HepG2 (cell line): Measurements from ENCODE around the gene KISS1. TPM values are rescaled to one million over a fixed set of nuclear protein-coding genes. Genes with fewer than 3 reads are reported as not detected.
A peak's percentile ranks its signal among the peaks of the same experiment; 100 is the strongest.

ENCODE experiments used
- HIVEP1 ChIP-seq: sonication (generic); formaldehyde crosslinking; IDR thresholded peaks from 2 replicates; pipeline ENCODE4 v1.4.0; 2020; ENCODE audit warnings: mild to moderate bottlenecking, missing genetic modification reagents
- HNRNPK ChIP-seq: fragments of 200-400 bp; formaldehyde crosslinking; IDR thresholded peaks from 2 replicates; pipeline ENCODE4 v1.6.1; 2018; ENCODE audit warnings: low read length, low read depth, moderate library complexity, mild to moderate bottlenecking; ENCODE audit not compliant: poor library complexity, severe bottlenecking
- JUND ChIP-seq: sonication (generic); formaldehyde crosslinking; IDR thresholded peaks from 2 replicates; pipeline ENCODE4 v1.8.0; 2022; ENCODE audit warnings: mild to moderate bottlenecking, missing genetic modification reagents
- MATR3 ChIP-seq: sonication (generic); formaldehyde crosslinking; IDR thresholded peaks from 2 replicates; pipeline ENCODE4 v1.4.0; 2020; ENCODE audit warnings: missing genetic modification reagents
- MIER2 ChIP-seq: IDR thresholded peaks from 2 replicates; pipeline ENCODE4 v1.6.1; 2016; ENCODE audit warnings: missing biosample characterization, missing genetic modification reagents
- PHB2 ChIP-seq: fragments of 450-650 bp; IDR thresholded peaks from 2 replicates; pipeline ENCODE4 v1.6.1; 2018; ENCODE audit not compliant: partially characterized antibody
- SALL2 ChIP-seq: sonication (generic); formaldehyde crosslinking; IDR thresholded peaks from 2 replicates; pipeline ENCODE4 v1.8.1; 2023; ENCODE audit warnings: mild to moderate bottlenecking, missing genetic modification reagents, inconsistent platforms
- SNAPC5 ChIP-seq: sonication (generic); formaldehyde crosslinking; IDR thresholded peaks from 2 replicates; pipeline ENCODE4 v1.8.1; 2023; ENCODE audit warnings: mild to moderate bottlenecking, missing genetic modification reagents, borderline replicate concordance
- TBP ChIP-seq: sonication (generic); formaldehyde crosslinking; IDR thresholded peaks from 2 replicates; pipeline ENCODE4 v1.5.0; 2020; ENCODE audit warnings: missing genetic modification reagents
- ZIK1 ChIP-seq: sonication (generic); formaldehyde crosslinking; IDR thresholded peaks from 2 replicates; pipeline ENCODE4 v1.5.0; 2020; ENCODE audit warnings: mild to moderate bottlenecking, low read depth, missing genetic modification reagents, borderline replicate concordance
- ZNF205 ChIP-seq: IDR thresholded peaks from 2 replicates; pipeline ENCODE4 v1.6.1; 2018; ENCODE audit warnings: missing biosample characterization, missing genetic modification reagents
- ZNF224 ChIP-seq: sonication (generic); formaldehyde crosslinking; IDR thresholded peaks from 2 replicates; pipeline ENCODE4 v1.5.0; 2020; ENCODE audit warnings: mild to moderate bottlenecking, missing genetic modification reagents
- ZNF3 ChIP-seq: IDR thresholded peaks from 2 replicates; pipeline ENCODE4 v1.7.0; 2017; ENCODE audit warnings: inconsistent platforms
- ZNF329 ChIP-seq: sonication (generic); formaldehyde crosslinking; IDR thresholded peaks from 2 replicates; pipeline ENCODE4 v1.9.0; 2021; ENCODE audit warnings: low read depth, mild to moderate bottlenecking, missing genetic modification reagents
- ZNF678 ChIP-seq: sonication (generic); formaldehyde crosslinking; IDR thresholded peaks from 2 replicates; pipeline ENCODE4 v1.4.0; 2020; ENCODE audit warnings: mild to moderate bottlenecking, missing genetic modification reagents
- ZNF740 ChIP-seq: sonication (generic); formaldehyde crosslinking; IDR thresholded peaks from 2 replicates; pipeline ENCODE4 v1.4.0; 2020; ENCODE audit warnings: missing genetic modification reagents
- ZNF775 ChIP-seq: sonication (generic); formaldehyde crosslinking; IDR thresholded peaks from 2 replicates; pipeline ENCODE4 v1.4.0; 2020; ENCODE audit warnings: missing genetic modification reagents, mild to moderate bottlenecking, moderate library complexity, borderline replicate concordance
- ZNF781 ChIP-seq: sonication (generic); formaldehyde crosslinking; IDR thresholded peaks from 2 replicates; pipeline ENCODE4 v1.5.1; 2020; ENCODE audit warnings: borderline replicate concordance, mild to moderate bottlenecking, missing genetic modification reagents; ENCODE audit errors: not compliant biosample characterization
- ZNF816 ChIP-seq: sonication (generic); formaldehyde crosslinking; IDR thresholded peaks from 2 replicates; pipeline ENCODE4 v1.8.0; 2022; ENCODE audit warnings: missing genetic modification reagents, mild to moderate bottlenecking, borderline replicate concordance
- ZNF879 ChIP-seq: sonication (generic); formaldehyde crosslinking; IDR thresholded peaks from 2 replicates; pipeline ENCODE4 v1.8.1; 2023; ENCODE audit warnings: missing genetic modification reagents
- polyA plus RNA-seq, 8 experiments: library from polyadenylated mRNA; depleted of rRNA in 3 of 8; stranded (reverse) in 7 of 8; unstranded in 1 of 8; fragments of >200 nt; fragmentation: Illumina TruSeq in 4 of 8; extraction: Trizol in 4 of 8; gene quantifications; 2 replicates each; pipeline versions ENCODE4 v1.2.1 to v1.2.3, GENCODE V29; 2011 to 2016; ENCODE audit warnings: low read depth in 4 of 8, missing spikeins in 1 of 8, mixed read lengths in 1 of 8; ENCODE audit not compliant: insufficient read depth in 1 of 8
- total RNA-seq, 5 experiments: library from RNA; depleted of rRNA; stranded (reverse); fragments of >200 nt; fragmentation: Illumina TruSeq; extraction: Trizol; gene quantifications; 2 replicates each; pipeline ENCODE4 v1.2.3, GENCODE V29; 2016; ENCODE audit warnings: low read depth in 1 of 5
- TF ChIP-seq, protein P1 (sequence below): sonication (generic); formaldehyde crosslinking; IDR thresholded peaks from 2 replicates; pipeline ENCODE4 v1.9.0; 2021; ENCODE audit warnings: missing genetic modification reagents, mild to moderate bottlenecking, borderline replicate concordance
- TF ChIP-seq, protein P2 (sequence below): IDR thresholded peaks from 2 replicates; pipeline ENCODE4 v1.6.1; 2016; ENCODE audit warnings: low read depth, missing genetic modification reagents, missing compliant biosample characterization

Gene KISS1
- total and polyA plus RNA-seq, 2 of the 13 experiments (the other 11 are each of a cell fraction or from before 2014, with no cell fraction given): 0.24 to 0.80 TPM

- TF ChIP-seq, protein P1, sequence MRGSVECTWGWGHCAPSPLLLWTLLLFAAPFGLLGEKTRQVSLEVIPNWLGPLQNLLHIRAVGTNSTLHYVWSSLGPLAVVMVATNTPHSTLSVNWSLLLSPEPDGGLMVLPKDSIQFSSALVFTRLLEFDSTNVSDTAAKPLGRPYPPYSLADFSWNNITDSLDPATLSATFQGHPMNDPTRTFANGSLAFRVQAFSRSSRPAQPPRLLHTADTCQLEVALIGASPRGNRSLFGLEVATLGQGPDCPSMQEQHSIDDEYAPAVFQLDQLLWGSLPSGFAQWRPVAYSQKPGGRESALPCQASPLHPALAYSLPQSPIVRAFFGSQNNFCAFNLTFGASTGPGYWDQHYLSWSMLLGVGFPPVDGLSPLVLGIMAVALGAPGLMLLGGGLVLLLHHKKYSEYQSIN (CRISPR knock-in tag): no peak
- TF ChIP-seq HNRNPK (no peak), ZNF816 (CRISPR knock-in tag) (no peak), ZNF678 (CRISPR knock-in tag) (peak; percentile 38; the same call in 1 of the 2 replicates), ZNF740 (CRISPR knock-in tag) (no peak), MATR3 (CRISPR knock-in tag) (no peak), ZNF781 (CRISPR knock-in tag) (peak; percentile 77), MIER2 (CRISPR knock-in tag) (no peak), HIVEP1 (CRISPR knock-in tag) (0 out of 2 replicates have a peak, but pooled peaks have one; percentile 43), ZNF3 (CRISPR knock-in tag) (no peak), ZNF329 (CRISPR knock-in tag) (0 out of 2 replicates have a peak, but pooled peaks have one; percentile 34), ZNF775 (CRISPR knock-in tag) (no peak), JUND (CRISPR knock-in tag) (no peak), SNAPC5 (CRISPR knock-in tag) (0 out of 2 replicates have a peak, but pooled peaks have one; percentile 28), ZIK1 (CRISPR knock-in tag) (peak; percentile 63; the same call in 1 of the 2 replicates), PHB2 (no peak), ZNF879 (CRISPR knock-in tag) (peak; percentile 70; the same call in 1 of the 2 replicates), ZNF224 (CRISPR knock-in tag) (peak; percentile 77; the same call in 1 of the 2 replicates), TBP (CRISPR knock-in tag) (no peak), ZNF205 (0 out of 2 replicates have a peak, but pooled peaks have one; percentile 44), SALL2 (CRISPR knock-in tag) (peak; percentile 83; the same call in 1 of the 2 replicates)
- TF ChIP-seq, protein P2, sequence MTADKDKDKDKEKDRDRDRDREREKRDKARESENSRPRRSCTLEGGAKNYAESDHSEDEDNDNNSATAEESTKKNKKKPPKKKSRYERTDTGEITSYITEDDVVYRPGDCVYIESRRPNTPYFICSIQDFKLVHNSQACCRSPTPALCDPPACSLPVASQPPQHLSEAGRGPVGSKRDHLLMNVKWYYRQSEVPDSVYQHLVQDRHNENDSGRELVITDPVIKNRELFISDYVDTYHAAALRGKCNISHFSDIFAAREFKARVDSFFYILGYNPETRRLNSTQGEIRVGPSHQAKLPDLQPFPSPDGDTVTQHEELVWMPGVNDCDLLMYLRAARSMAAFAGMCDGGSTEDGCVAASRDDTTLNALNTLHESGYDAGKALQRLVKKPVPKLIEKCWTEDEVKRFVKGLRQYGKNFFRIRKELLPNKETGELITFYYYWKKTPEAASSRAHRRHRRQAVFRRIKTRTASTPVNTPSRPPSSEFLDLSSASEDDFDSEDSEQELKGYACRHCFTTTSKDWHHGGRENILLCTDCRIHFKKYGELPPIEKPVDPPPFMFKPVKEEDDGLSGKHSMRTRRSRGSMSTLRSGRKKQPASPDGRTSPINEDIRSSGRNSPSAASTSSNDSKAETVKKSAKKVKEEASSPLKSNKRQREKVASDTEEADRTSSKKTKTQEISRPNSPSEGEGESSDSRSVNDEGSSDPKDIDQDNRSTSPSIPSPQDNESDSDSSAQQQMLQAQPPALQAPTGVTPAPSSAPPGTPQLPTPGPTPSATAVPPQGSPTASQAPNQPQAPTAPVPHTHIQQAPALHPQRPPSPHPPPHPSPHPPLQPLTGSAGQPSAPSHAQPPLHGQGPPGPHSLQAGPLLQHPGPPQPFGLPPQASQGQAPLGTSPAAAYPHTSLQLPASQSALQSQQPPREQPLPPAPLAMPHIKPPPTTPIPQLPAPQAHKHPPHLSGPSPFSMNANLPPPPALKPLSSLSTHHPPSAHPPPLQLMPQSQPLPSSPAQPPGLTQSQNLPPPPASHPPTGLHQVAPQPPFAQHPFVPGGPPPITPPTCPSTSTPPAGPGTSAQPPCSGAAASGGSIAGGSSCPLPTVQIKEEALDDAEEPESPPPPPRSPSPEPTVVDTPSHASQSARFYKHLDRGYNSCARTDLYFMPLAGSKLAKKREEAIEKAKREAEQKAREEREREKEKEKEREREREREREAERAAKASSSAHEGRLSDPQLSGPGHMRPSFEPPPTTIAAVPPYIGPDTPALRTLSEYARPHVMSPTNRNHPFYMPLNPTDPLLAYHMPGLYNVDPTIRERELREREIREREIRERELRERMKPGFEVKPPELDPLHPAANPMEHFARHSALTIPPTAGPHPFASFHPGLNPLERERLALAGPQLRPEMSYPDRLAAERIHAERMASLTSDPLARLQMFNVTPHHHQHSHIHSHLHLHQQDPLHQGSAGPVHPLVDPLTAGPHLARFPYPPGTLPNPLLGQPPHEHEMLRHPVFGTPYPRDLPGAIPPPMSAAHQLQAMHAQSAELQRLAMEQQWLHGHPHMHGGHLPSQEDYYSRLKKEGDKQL (CRISPR knock-in tag): no peak; the same call in 1 of the 2 replicates
Observed at GRCh38 chr1:204213668-204214662, 17.7 kb upstream of the KISS1 start, which contains the start of gene GOLT1A (continued).
